Mammary epithelial cell (primary cell): ENCODE measurements around the gene ENKUR.

ENCODE experiments used
- EZH2 ChIP-seq: IDR thresholded peaks from 2 replicates; pipeline ENCODE4 v1.6.1; 2012; ENCODE audit warnings: low read length, inconsistent platforms, borderline replicate concordance
- TF ChIP-seq, protein P1 (sequence below), 2 donors: IDR thresholded peaks in 1 of 2; conservative IDR thresholded peaks in 1 of 2; 2 replicates each; pipeline ENCODE4 v1.5.1; 2011 to 2012; ENCODE audit warnings: inconsistent platforms in 2 of 2, low read length in 2 of 2, mild to moderate bottlenecking in 2 of 2, control low read depth in 1 of 2, low read depth in 1 of 2; ENCODE audit not compliant: insufficient read depth in 1 of 2; ENCODE audit errors: extremely low read depth in 1 of 2

DNA sequence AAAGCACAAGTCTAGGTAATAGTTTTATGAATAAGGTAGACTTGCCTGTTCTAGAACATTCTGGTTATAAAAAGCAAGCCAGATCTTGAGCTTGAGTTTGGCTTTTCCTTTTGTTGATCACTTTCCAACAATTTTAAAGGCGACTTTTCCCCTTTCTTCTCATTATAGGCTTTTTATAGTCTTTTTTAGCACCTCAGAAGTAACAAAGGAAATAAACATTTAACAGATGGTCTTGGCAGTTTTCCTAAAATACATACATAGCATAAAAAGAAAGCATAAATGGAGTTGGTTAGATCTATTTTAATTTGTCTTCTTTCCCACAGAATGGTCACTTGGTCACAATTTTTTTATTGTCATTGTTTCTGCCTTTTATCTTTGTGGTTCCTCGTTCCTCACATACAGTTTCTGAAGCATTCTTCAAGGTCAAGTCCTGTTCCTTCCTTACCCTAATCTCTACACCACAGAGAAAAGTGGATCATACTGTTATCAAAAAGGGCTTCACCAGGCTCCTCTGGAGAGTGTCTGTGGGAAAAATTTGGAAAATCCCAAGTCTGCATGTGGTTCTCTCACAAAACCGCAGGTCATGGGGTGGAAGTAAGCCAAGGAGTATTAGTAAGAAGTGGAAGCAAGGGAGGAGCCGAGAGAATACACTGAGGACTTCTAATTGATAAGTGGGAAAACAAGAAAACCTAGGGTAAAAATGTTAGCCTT, 31.8 kb upstream of the ENKUR start:
- TF ChIP-seq, protein P1, sequence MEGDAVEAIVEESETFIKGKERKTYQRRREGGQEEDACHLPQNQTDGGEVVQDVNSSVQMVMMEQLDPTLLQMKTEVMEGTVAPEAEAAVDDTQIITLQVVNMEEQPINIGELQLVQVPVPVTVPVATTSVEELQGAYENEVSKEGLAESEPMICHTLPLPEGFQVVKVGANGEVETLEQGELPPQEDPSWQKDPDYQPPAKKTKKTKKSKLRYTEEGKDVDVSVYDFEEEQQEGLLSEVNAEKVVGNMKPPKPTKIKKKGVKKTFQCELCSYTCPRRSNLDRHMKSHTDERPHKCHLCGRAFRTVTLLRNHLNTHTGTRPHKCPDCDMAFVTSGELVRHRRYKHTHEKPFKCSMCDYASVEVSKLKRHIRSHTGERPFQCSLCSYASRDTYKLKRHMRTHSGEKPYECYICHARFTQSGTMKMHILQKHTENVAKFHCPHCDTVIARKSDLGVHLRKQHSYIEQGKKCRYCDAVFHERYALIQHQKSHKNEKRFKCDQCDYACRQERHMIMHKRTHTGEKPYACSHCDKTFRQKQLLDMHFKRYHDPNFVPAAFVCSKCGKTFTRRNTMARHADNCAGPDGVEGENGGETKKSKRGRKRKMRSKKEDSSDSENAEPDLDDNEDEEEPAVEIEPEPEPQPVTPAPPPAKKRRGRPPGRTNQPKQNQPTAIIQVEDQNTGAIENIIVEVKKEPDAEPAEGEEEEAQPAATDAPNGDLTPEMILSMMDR (conservative IDR thresholded peaks at IDR 0.05 in 1 of 2, IDR thresholded peaks at IDR 0.05 in 1 of 2; ENCODE audit: extremely low read depth in 1 of 2, insufficient read depth in 1 of 2, low read depth in 1 of 2, low read length in 2 of 2) = no peak
- no peak for TF ChIP-seq EZH2
